Measurements from ENCODE around the gene ZNF777. TPM values are rescaled to one million over a fixed set of nuclear protein-coding genes. Genes with fewer than 3 reads are reported as not detected.
A peak's percentile ranks its signal among the peaks of the same experiment; 100 is the strongest.

The ZNF777 gene
- total and polyA plus RNA-seq, 8 donors = 9.3 to 14.0 (median 11.9) TPM

- peak overlapping the region in 1 of 2 donors; percentile 58 for H3K27ac ChIP-seq
- peaks cover 0 to 16% of the 10 kb centered on the region in 2 donors for H3K27me3 ChIP-seq
- ATAC-seq = peak; percentile 49
- peak in 1 of 4 donors; percentile 32 for DNase-seq
- intact Hi-C loops (cut with DNase I) = no loop called here
- peaks cover 6 to 15% of the 10 kb centered on the region in 2 donors for H3K4me1 ChIP-seq
- no peaks in the 10 kb centered on the region for H3K36me3 ChIP-seq
- no peak for TF ChIP-seq CTCF (IDR thresholded peaks at IDR 0.05)
- H3K4me3 ChIP-seq = peak overlapping the region; percentile 42 to 43
- H3K9me3 ChIP-seq = no peaks in the 10 kb centered on the region
Observed at GRCh38 chr7:149423449-149424110, 37.3 kb downstream of the ZNF777 start.

- H3K36me3 ChIP-seq = no peaks in the 10 kb centered on the region
- H3K4me1 ChIP-seq = peaks cover 6 to 15% of the 10 kb centered on the region in 2 donors
- intact Hi-C loops (cut with DNase I) = no loop called here
- no peak for TF ChIP-seq CTCF (IDR thresholded peaks at IDR 0.05)
- peak overlapping the region; percentile 42 to 43 for H3K4me3 ChIP-seq
- ATAC-seq (peak; percentile 45), DNase-seq (peak in 2 of 4 donors; percentile 13 to 90)
- H3K9me3 ChIP-seq = no peaks in the 10 kb centered on the region
- peak overlapping the region; percentile 13 to 58 for H3K27ac ChIP-seq
- peaks cover 0 to 16% of the 10 kb centered on the region in 2 donors for H3K27me3 ChIP-seq
Observed at GRCh38 chr7:149422914-149423301, 38.0 kb downstream of the ZNF777 start.

GRCh38 chr7:149422162-149422913 lies 38.5 kb downstream of the ZNF777 start:
- DNase-seq (peak in 3 of 4 donors; percentile 65 to 96 (median 68)), ATAC-seq (peak; percentile 98)
- H3K27ac ChIP-seq = peak overlapping the region; percentile 13 to 61
- intact Hi-C loops (cut with DNase I) = no loop called here
- H3K27me3 ChIP-seq = peaks cover 0 to 16% of the 10 kb centered on the region in 2 donors
- peaks cover 6 to 15% of the 10 kb centered on the region in 2 donors for H3K4me1 ChIP-seq
- no peaks in the 10 kb centered on the region for H3K36me3 ChIP-seq
- H3K4me3 ChIP-seq = peak overlapping the region; percentile 42 to 43
- H3K9me3 ChIP-seq = no peaks in the 10 kb centered on the region
- peak; percentile 47 to 71 for TF ChIP-seq CTCF (IDR thresholded peaks at IDR 0.05)

- Histone ChIP-seq H3K36me3 (no peaks in the 10 kb centered on the region), H3K9me3 (no peaks in the 10 kb centered on the region), H3K27me3 (peaks cover 0 to 20% of the 10 kb centered on the region in 2 donors), H3K4me1 (peaks cover 6 to 15% of the 10 kb centered on the region in 2 donors), H3K4me3 (no peak overlapping the region), H3K27ac (no peak overlapping the region)
- intact Hi-C loops (cut with DNase I) = no loop called here
- DNase-seq (no peak), ATAC-seq (no peak)
- no peak for TF ChIP-seq CTCF (IDR thresholded peaks at IDR 0.05)
Observed at GRCh38 chr7:149420006-149420405, 40.9 kb downstream of the ZNF777 start.

All from left lung (tissue), 10 donors.